Neural progenitor cell (in vitro differentiated cells): ENCODE measurements around the gene CD44. TPM values are rescaled to one million over a fixed set of nuclear protein-coding genes. Genes with fewer than 3 reads are reported as not detected.

ENCODE experiments used
- DNase-seq: peaks from one replicate; pipeline ENCODE4 v3.0.0-alpha.2; 2016; ENCODE audit warnings: low spot score
- H2AFZ ChIP-seq: fragments of 200-600 bp; sonication (generic); replicated peaks from 2 replicates; pipeline ENCODE4 v1.6.1; 2016; ENCODE audit warnings: antibody characterized with exemption
- H3F3A ChIP-seq: fragments of 200-600 bp; sonication (generic); 2 replicates; pipeline ENCODE4 v1.6.1; 2016; ENCODE audit warnings: antibody characterized with exemption, low read depth
- H3K27ac ChIP-seq: fragments of 200-600 bp; sonication (generic); 2 replicates; pipeline ENCODE4 v1.5.1; 2016; ENCODE audit warnings: mild to moderate bottlenecking
- H3K27me3 ChIP-seq: fragments of 200-600 bp; sonication (generic); 2 replicates; pipeline ENCODE4 v1.6.1; 2016; ENCODE audit warnings: mild to moderate bottlenecking, moderate library complexity
- H3K36me3 ChIP-seq: fragments of 200-600 bp; sonication (generic); 2 replicates; pipeline ENCODE4 v1.5.1; 2016
- H3K4me1 ChIP-seq: fragments of 200-600 bp; sonication (generic); 2 replicates; pipeline ENCODE4 v1.6.1; 2016; ENCODE audit warnings: mixed run types
- H3K4me2 ChIP-seq: fragments of 200-600 bp; sonication (generic); 2 replicates; pipeline ENCODE4 v1.6.1; 2016
- H3K4me3 ChIP-seq: fragments of 200-600 bp; sonication (generic); 2 replicates; pipeline ENCODE4 v1.5.1; 2016
- H3K79me2 ChIP-seq: fragments of 200-600 bp; sonication (generic); 2 replicates; pipeline ENCODE4 v1.6.1; 2016; ENCODE audit warnings: low read depth
- H3K9ac ChIP-seq: fragments of 200-600 bp; sonication (generic); 2 replicates; pipeline ENCODE4 v1.6.1; 2016
- H3K9me3 ChIP-seq: fragments of 200-600 bp; sonication (generic); 2 replicates; pipeline ENCODE4 v1.5.1; 2016; ENCODE audit warnings: low read depth
- H4K20me1 ChIP-seq: fragments of 200-600 bp; sonication (generic); 2 replicates; pipeline ENCODE4 v1.6.1; 2016; ENCODE audit warnings: low read depth
- H3K27ac Mint-ChIP-seq: 3 replicates; pipeline ENCODE4 v1.8.0; 2021; ENCODE audit warnings: mixed read lengths
- H3K27me3 Mint-ChIP-seq: 2 replicates; pipeline ENCODE4 v1.8.0; 2022; ENCODE audit warnings: low read depth, mild to moderate bottlenecking, inconsistent platforms, moderate library complexity, mixed read lengths; ENCODE audit not compliant: insufficient read depth
- H3K36me3 Mint-ChIP-seq: 3 replicates; pipeline ENCODE4 v1.8.0; 2021; ENCODE audit warnings: mixed read lengths
- H3K4me1 Mint-ChIP-seq: 3 replicates; pipeline ENCODE4 v1.8.0; 2021; ENCODE audit warnings: mixed read lengths
- H3K4me3 Mint-ChIP-seq: 3 replicates; pipeline ENCODE4 v1.8.0; 2021; ENCODE audit warnings: mild to moderate bottlenecking, moderate library complexity, mixed read lengths
- H3K9me3 Mint-ChIP-seq: 3 replicates; pipeline ENCODE4 v1.8.0; 2020; ENCODE audit warnings: mixed read lengths
- EZH2 ChIP-seq: fragments of 200-600 bp; sonication (generic); IDR thresholded peaks from 2 replicates; pipeline ENCODE4 v1.6.1; 2017; ENCODE audit warnings: antibody characterized with exemption, mild to moderate bottlenecking, moderate library complexity
- EZH2phosphoT487 ChIP-seq: fragments of 200-600 bp; sonication (generic); IDR thresholded peaks from 2 replicates; pipeline ENCODE4 v1.6.1; 2017; ENCODE audit warnings: antibody characterized with exemption
- total RNA-seq: library from RNA; depleted of rRNA; stranded (reverse); fragments of >200 nt; gene quantifications from 2 replicates; pipeline ENCODE4 v1.2.3, GENCODE V29; 2015; ENCODE audit warnings: low replicate concordance
- TF ChIP-seq, protein P1 (sequence below): fragments of 200-600 bp; sonication (generic); IDR thresholded peaks from 2 replicates; pipeline ENCODE4 v1.5.1; 2017; ENCODE audit warnings: antibody characterized with exemption, mild to moderate bottlenecking

Gene CD44
- total RNA-seq, 1 donor from 2014 or later, result 1.4 TPM

DNA sequence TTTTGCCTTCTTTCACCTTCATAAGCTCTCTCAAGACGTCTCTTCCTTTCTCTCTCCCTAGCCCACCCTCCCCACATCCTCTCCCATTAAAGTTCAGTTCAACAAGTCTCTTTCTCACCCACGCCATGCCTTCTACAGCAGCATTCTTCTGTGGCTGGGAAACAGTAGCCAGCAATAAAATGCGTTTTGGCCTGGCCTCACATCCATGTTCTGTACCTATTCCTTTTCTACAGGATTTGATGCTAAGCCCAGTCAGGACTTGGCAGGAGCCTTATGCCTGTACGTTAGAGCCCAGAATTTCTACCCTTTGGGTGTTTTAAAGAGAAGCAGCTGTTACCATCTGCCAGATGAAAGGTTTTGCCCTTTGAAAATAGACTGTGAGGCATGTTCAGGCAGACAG is 7.1 kb upstream of the CD44 start:
- H3K4me3 Mint-ChIP-seq, result no peak overlapping the region
- H3K9me3 ChIP-seq, result no peaks in the 10 kb centered on the region
- no peaks in the 10 kb centered on the region for H3K4me1 Mint-ChIP-seq
- no peaks in the 10 kb centered on the region for H3K9me3 Mint-ChIP-seq
- H2AFZ ChIP-seq, result no peak overlapping the region
- H3F3A ChIP-seq, result no peaks in the 10 kb centered on the region
- no peaks in the 10 kb centered on the region for H3K27me3 Mint-ChIP-seq
- no peak overlapping the region for H3K4me3 ChIP-seq
- no peaks in the 10 kb centered on the region for H3K36me3 Mint-ChIP-seq
- no peaks in the 10 kb centered on the region for H3K79me2 ChIP-seq
- H3K4me2 ChIP-seq, result no peak overlapping the region
- H4K20me1 ChIP-seq, result no peaks in the 10 kb centered on the region
- no peak overlapping the region for H3K9ac ChIP-seq
- no peak for TF ChIP-seq EZH2phosphoT487
- no peak overlapping the region for H3K27ac ChIP-seq
- peaks cover 4% of the 10 kb centered on the region for H3K4me1 ChIP-seq
- H3K36me3 ChIP-seq, result no peaks in the 10 kb centered on the region
- peaks cover 19% of the 10 kb centered on the region for H3K27me3 ChIP-seq
- H3K27ac Mint-ChIP-seq, result no peak overlapping the region
- no peak for DNase-seq

DNA sequence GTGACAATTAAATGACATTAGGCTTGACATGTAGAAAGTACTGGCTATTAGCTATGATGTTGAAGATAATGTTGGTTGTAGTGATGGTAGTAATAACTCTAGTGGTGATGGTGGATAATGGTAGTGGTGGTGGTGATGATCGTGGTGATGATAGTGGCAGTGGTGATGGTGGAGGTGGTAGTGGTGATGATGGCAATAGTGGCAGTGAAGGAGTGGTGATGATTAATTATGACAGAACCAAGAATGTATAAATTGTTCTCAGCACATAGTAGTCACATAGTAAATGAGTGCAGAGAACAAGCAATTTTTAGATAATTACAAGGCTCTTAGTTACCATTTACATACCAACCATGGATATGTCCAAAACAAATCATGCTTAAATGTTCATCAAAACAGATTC is 5.3 kb upstream of the CD44 start:
- no peak overlapping the region for H3K9ac ChIP-seq
- no peaks in the 10 kb centered on the region for H3K79me2 ChIP-seq
- H2AFZ ChIP-seq, result no peak overlapping the region
- Mint-ChIP-seq H3K4me3 (no peak overlapping the region), H3K36me3 (no peaks in the 10 kb centered on the region), H3K27ac (no peak overlapping the region), H3K27me3 (peaks cover 12% of the 10 kb centered on the region), H3K4me1 (peaks cover 4% of the 10 kb centered on the region), H3K9me3 (no peaks in the 10 kb centered on the region)
- TF ChIP-seq, protein P1, sequence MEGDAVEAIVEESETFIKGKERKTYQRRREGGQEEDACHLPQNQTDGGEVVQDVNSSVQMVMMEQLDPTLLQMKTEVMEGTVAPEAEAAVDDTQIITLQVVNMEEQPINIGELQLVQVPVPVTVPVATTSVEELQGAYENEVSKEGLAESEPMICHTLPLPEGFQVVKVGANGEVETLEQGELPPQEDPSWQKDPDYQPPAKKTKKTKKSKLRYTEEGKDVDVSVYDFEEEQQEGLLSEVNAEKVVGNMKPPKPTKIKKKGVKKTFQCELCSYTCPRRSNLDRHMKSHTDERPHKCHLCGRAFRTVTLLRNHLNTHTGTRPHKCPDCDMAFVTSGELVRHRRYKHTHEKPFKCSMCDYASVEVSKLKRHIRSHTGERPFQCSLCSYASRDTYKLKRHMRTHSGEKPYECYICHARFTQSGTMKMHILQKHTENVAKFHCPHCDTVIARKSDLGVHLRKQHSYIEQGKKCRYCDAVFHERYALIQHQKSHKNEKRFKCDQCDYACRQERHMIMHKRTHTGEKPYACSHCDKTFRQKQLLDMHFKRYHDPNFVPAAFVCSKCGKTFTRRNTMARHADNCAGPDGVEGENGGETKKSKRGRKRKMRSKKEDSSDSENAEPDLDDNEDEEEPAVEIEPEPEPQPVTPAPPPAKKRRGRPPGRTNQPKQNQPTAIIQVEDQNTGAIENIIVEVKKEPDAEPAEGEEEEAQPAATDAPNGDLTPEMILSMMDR, result no peak
- no peak for TF ChIP-seq EZH2
- TF ChIP-seq EZH2phosphoT487, result no peak
- no peak for DNase-seq
- H3K27me3 ChIP-seq, result peaks cover 37% of the 10 kb centered on the region
- H4K20me1 ChIP-seq, result no peaks in the 10 kb centered on the region
- no peaks in the 10 kb centered on the region for H3K36me3 ChIP-seq
- H3K27ac ChIP-seq, result no peak overlapping the region
- H3F3A ChIP-seq, result no peaks in the 10 kb centered on the region
- H3K4me1 ChIP-seq, result peaks cover 7% of the 10 kb centered on the region
- H3K4me2 ChIP-seq, result no peak overlapping the region
- no peak overlapping the region for H3K4me3 ChIP-seq
- H3K9me3 ChIP-seq, result no peaks in the 10 kb centered on the region

DNA sequence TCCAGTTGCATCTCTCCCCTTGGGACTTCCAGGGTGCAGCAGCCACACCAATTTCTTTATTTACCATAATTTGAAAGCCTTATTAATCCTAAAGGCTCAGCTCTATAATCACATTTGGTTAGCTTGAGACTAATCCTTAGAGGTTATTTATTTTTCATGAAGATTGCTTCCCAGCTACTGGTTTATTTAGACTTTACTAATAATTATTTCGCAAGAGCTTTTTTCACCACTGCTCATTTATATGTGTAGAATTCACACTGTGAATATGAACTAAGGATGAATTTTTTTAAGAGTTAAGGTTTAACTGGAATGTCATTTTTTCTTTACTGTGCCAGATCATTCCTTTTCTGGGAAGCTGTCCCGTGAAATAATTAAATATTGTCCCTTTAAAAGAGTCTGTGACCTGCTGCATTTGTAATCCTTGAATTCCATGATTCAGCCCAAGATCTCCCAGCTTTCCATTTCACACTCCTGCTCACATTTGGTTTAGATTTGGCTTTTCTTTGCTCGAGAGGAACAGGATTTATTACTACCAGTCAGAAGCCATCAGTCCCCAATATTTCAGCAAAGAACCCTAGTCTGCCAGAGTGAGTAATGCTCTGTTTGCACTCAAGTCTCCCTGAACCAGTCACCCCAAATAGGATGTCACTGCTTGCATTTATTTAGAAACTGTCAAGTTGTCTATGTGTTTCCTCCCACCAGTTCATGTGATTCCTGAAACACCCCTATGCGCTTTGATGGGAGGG is 4.4 kb upstream of the CD44 start:
- DNase-seq, result no peak
- Histone ChIP-seq H3K27ac (no peak overlapping the region), H3K79me2 (no peaks in the 10 kb centered on the region), H2AFZ (no peak overlapping the region), H3K4me1 (peaks cover 9% of the 10 kb centered on the region), H4K20me1 (no peaks in the 10 kb centered on the region), H3F3A (no peaks in the 10 kb centered on the region), H3K27me3 (peaks cover 46% of the 10 kb centered on the region), H3K9me3 (no peaks in the 10 kb centered on the region), H3K36me3 (no peaks in the 10 kb centered on the region), H3K4me3 (no peak overlapping the region), H3K4me2 (no peak overlapping the region), H3K9ac (no peak overlapping the region)
- no peaks in the 10 kb centered on the region for H3K9me3 Mint-ChIP-seq
- no peak for TF ChIP-seq EZH2phosphoT487
- TF ChIP-seq EZH2, result no peak
- TF ChIP-seq, protein P1, result no peak
- H3K4me1 Mint-ChIP-seq, result peaks cover 4% of the 10 kb centered on the region
- H3K27me3 Mint-ChIP-seq, result peaks cover 15% of the 10 kb centered on the region
- H3K36me3 Mint-ChIP-seq, result no peaks in the 10 kb centered on the region
- H3K27ac Mint-ChIP-seq, result no peak overlapping the region
- H3K4me3 Mint-ChIP-seq, result no peak overlapping the region

DNA sequence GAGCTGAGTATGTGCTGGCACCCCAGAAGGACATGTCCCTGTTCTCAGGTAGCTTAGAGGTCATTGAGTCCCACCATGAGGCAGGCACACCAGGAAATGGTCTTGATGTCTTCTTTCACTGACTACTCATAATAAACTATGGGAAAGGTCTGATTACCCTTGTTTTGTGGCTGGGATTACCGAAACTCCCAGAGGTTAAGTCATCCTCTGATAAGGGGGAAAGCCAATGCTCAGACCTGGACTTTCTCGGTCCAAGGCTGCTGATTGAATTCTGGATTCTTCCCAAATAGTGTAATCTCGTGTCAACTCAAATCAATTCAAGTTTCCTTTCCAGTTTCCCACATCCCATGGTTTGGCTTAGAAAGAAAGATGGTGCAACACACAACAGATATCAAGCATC is 3.7 kb upstream of the CD44 start:
- Mint-ChIP-seq H3K27me3 (peaks cover 20% of the 10 kb centered on the region), H3K9me3 (no peaks in the 10 kb centered on the region), H3K36me3 (no peaks in the 10 kb centered on the region), H3K4me3 (no peak overlapping the region), H3K27ac (no peak overlapping the region), H3K4me1 (peaks cover 4% of the 10 kb centered on the region)
- H2AFZ ChIP-seq, result no peak overlapping the region
- no peak overlapping the region for H3K4me2 ChIP-seq
- no peaks in the 10 kb centered on the region for H4K20me1 ChIP-seq
- H3K36me3 ChIP-seq, result no peaks in the 10 kb centered on the region
- no peak overlapping the region for H3K9ac ChIP-seq
- H3K4me1 ChIP-seq, result peaks cover 9% of the 10 kb centered on the region
- H3K4me3 ChIP-seq, result no peak overlapping the region
- no peaks in the 10 kb centered on the region for H3K79me2 ChIP-seq
- H3K9me3 ChIP-seq, result no peaks in the 10 kb centered on the region
- no peaks in the 10 kb centered on the region for H3F3A ChIP-seq
- peaks cover 52% of the 10 kb centered on the region for H3K27me3 ChIP-seq
- no peak for DNase-seq
- TF ChIP-seq, protein P1, result no peak
- TF ChIP-seq EZH2 (no peak), EZH2phosphoT487 (no peak)
- no peak overlapping the region for H3K27ac ChIP-seq
